Gastrocnemius medialis (tissue), 4 donors: ENCODE measurements around the gene NUBPL. TPM values are rescaled to one million over a fixed set of nuclear protein-coding genes. Genes with fewer than 3 reads are reported as not detected.

Source experiments
- ATAC-seq, 2 donors: fragments of 150-250 bp; one replicate each; pipeline ENCODE4 v1.9.1; 2016
- DNase-seq, 2 donors: peaks; one replicate each; pipeline ENCODE4 v3.0.0-alpha.2; 2019
- H3K27ac ChIP-seq, 4 donors: fragments of 200-600 bp; sonication (generic); 1 replicate in 1 of 4; 2 replicates in 3 of 4; pipeline ENCODE4 v1.5.1; 2016 to 2018; ENCODE audit warnings: mild to moderate bottlenecking in 2 of 4, moderate library complexity in 1 of 4
- H3K27me3 ChIP-seq, 3 donors: fragments of 200-600 bp; sonication (generic) in 2 of 3; 1 replicate in 1 of 3; 2 replicates in 2 of 3; pipeline versions ENCODE4 v1.5.1 to v1.6.0; 2016 to 2019; ENCODE audit warnings: mild to moderate bottlenecking in 1 of 3, moderate library complexity in 1 of 3
- H3K36me3 ChIP-seq, 2 donors: fragments of 200-600 bp; sonication (generic) in 1 of 2; one replicate each; pipeline ENCODE4 v1.5.1; 2017 to 2018
- H3K4me1 ChIP-seq, 2 donors: fragments of 200-600 bp; sonication (generic) in 1 of 2; one replicate each; pipeline ENCODE4 v1.5.1; 2016 to 2017; ENCODE audit warnings: mild to moderate bottlenecking in 2 of 2
- H3K4me3 ChIP-seq, 4 donors: fragments of 200-600 bp; sonication (generic) in 3 of 4; 1 replicate in 1 of 4; 2 replicates in 3 of 4; pipeline ENCODE4 v1.5.1; 2016 to 2019; ENCODE audit warnings: mild to moderate bottlenecking in 2 of 4
- H3K9me3 ChIP-seq, 3 donors: fragments of 200-600 bp; sonication (generic) in 2 of 3; 1 replicate in 1 of 3; 2 replicates in 2 of 3; pipeline ENCODE4 v1.5.1; 2016 to 2019
- CTCF ChIP-seq, 5 experiments: fragments of 450-650 bp in 3 of 5; fragments of 200-600 bp in 2 of 5; sonication (generic) in 2 of 5; IDR thresholded peaks in 4 of 5; conservative IDR thresholded peaks in 1 of 5; 1 replicate in 4 of 5; 2 replicates in 1 of 5; pipeline ENCODE4 v1.5.1; 2016 to 2019; ENCODE audit warnings: antibody characterized with exemption in 5 of 5, mild to moderate bottlenecking in 3 of 5, moderate library complexity in 3 of 5
- POLR2A ChIP-seq, 2 donors: fragments of 450-650 bp; IDR thresholded peaks; one replicate each; pipeline ENCODE4 v1.6.1; 2017; ENCODE audit warnings: antibody characterized with exemption in 2 of 2, mild to moderate bottlenecking in 2 of 2, moderate library complexity in 2 of 2
- in situ Hi-C, 4 donors: fragments of 200-750 bp; cut with MboI; loops; one replicate each; pipeline versions ENCODE4 v1.15.0 to v1.8.0; 2017; ENCODE audit warnings: low sequenced_read_pairs in 4 of 4
- intact Hi-C: fragments of 100-400 bp; cut with DNase I; formaldehyde crosslinking; loops from one replicate; pipeline ENCODE4 v1.15.1; 2023; ENCODE audit warnings: low total_unique reads
- total RNA-seq, 4 donors: library from RNA; depleted of rRNA; stranded (reverse); fragments of >200 nt; gene quantifications; one replicate each; pipeline versions ENCODE4 v1.1.0 to v1.2.3, GENCODE V29; 2016

Gene NUBPL
- total RNA-seq, 4 donors from 2014 or later: 4.5 to 12.3 (median 7.7) TPM

DNA sequence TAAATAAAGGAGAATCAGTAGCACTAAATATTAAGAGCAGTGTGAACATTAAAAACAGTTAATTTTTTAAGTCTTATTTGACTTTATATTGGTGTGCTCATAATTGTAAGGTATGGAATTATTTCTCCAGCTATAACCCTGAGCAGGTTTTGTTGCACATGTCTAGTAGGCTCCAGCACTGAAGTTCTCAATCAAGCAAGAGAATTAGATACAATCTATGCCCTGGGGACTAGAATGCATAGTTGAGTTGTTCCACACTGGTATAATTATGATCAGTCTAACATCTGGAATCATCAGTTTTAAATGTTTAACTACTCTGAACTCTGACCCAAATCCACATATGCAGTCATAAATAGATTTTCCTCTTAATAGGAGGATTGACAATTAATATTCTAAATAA is 258.1 kb downstream of the NUBPL start:
- Histone ChIP-seq H3K27me3 (no peaks in the 10 kb centered on the region), H3K4me3 (no peak overlapping the region), H3K9me3 (no peaks in the 10 kb centered on the region), H3K36me3 (no peaks in the 10 kb centered on the region), H3K4me1 (peaks cover 0 to 10% of the 10 kb centered on the region in 2 donors), H3K27ac (no peak overlapping the region)
- in situ Hi-C loops: no loop called here
- TF ChIP-seq CTCF (IDR thresholded peaks at IDR 0.05 in 4 of 5, conservative IDR thresholded peaks at IDR 0.05 in 1 of 5): no peak
- ATAC-seq (no peak), DNase-seq (no peak)
- intact Hi-C loops: no loop called here

- TF ChIP-seq CTCF (IDR thresholded peaks at IDR 0.05 in 4 of 5, conservative IDR thresholded peaks at IDR 0.05 in 1 of 5) (no peak), POLR2A (IDR thresholded peaks at IDR 0.05) (no peak)
- ATAC-seq: no peak
- intact Hi-C loops: no loop called here
Measured at GRCh38 chr14:31825459-31825858, 264.3 kb downstream of the NUBPL start.

DNA sequence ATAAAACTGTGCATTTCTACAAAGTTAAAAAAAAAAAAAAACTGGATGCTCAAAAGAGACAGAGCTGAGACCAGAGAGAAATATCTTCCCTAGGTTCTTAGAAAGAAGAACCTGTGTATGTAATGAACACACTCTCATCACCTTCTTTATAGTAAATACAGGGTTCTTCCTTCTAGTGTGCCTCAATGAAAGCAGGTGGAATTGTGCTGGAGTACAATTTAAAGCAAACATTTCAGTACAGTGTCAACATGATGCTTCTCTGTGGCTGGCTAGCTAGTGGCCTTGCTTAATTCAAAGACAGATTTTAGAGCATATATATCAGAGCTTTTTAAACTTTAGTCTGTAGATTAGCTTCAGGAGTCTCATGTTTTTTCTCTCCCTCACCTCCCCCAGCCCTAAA is 266.1 kb downstream of the NUBPL start:
- intact Hi-C loops: no loop called here
- DNase-seq: no peak

More at GRCh38 chr14:31825459-31825858, 264.3 kb downstream of the NUBPL start:
- H3K27ac ChIP-seq: no peak overlapping the region
- H3K36me3 ChIP-seq: no peaks in the 10 kb centered on the region
- in situ Hi-C loops: no loop called here
- no peaks in the 10 kb centered on the region for H3K9me3 ChIP-seq
- H3K4me3 ChIP-seq: no peak overlapping the region
- no peak for DNase-seq
- H3K27me3 ChIP-seq: no peaks in the 10 kb centered on the region
- H3K4me1 ChIP-seq: peaks cover 0 to 10% of the 10 kb centered on the region in 2 donors

DNA sequence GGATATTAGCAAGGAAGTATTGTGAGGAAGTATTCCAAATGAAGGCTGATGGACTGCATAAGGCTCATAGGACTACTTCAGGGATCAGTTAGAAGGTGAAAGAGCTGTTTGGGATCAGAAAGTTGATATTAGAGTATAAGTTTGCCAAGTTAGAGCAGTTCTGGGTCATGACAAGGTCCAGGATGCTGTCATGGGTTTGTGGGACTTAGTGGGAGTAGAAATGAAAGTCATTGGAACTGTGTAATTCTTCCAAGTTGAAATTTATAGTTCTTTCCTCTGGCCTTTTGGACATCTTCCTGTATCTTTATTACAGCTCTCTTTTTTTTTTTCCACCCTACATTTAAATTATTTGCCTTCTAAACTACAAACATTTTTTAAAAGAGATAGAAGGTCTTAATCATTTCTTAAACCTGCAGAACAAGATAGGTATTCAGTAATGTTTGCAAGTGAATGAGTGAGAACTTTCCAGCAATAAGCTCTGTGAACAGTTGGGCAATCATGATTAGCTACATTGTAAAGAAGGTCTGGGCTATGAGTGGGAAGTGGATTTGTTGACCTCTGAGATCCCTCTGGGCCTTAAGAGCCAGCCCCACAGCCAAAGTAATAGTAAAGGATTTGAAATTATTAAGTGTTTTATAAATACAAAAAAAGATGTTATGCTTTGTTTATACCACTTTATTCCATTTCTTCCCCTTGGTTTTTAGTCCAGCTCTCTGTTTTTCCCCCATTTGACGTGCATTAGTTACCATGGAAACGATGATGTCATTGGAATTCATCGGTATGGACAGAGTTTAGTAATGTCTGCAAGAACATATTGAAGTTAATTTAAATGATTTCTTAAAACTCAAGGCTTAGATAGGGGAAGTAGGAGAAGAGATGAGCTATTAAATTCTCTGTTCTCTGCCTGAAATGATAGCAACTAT is 268.0 kb downstream of the NUBPL start:
- no peaks in the 10 kb centered on the region for H3K9me3 ChIP-seq
- no peak for ATAC-seq
- no peaks in the 10 kb centered on the region for H3K27me3 ChIP-seq
- intact Hi-C loops (no loop called here), in situ Hi-C loops (no loop called here)
- DNase-seq: no peak
- H3K4me3 ChIP-seq: no peak overlapping the region
- no peaks in the 10 kb centered on the region for H3K36me3 ChIP-seq
- no peaks in the 10 kb centered on the region for H3K4me1 ChIP-seq
- TF ChIP-seq CTCF (IDR thresholded peaks at IDR 0.05 in 4 of 5, conservative IDR thresholded peaks at IDR 0.05 in 1 of 5) (no peak), POLR2A (IDR thresholded peaks at IDR 0.05) (no peak)
- H3K27ac ChIP-seq: no peak overlapping the region

More for the DNA sequence above, 266.1 kb downstream of the NUBPL start:
- peaks cover 0 to 10% of the 10 kb centered on the region in 2 donors for H3K4me1 ChIP-seq
- H3K27me3 ChIP-seq: no peaks in the 10 kb centered on the region
- H3K27ac ChIP-seq: no peak overlapping the region
- TF ChIP-seq POLR2A (IDR thresholded peaks at IDR 0.05) (no peak), CTCF (IDR thresholded peaks at IDR 0.05 in 4 of 5, conservative IDR thresholded peaks at IDR 0.05 in 1 of 5) (no peak)
- no peak overlapping the region for H3K4me3 ChIP-seq
- in situ Hi-C loops: no loop called here
- H3K36me3 ChIP-seq: no peaks in the 10 kb centered on the region
- ATAC-seq: no peak
- no peaks in the 10 kb centered on the region for H3K9me3 ChIP-seq
